HFF-Myc (cell line): ENCODE data around the gene AKR1C4.
"Not testable (repeated sequence)": the region's sequence is repeated elsewhere in the genome, so short reads cannot be mapped to it uniquely, and the experiment has no call there.

Experiments used
- DNase-seq: peaks from one replicate; pipeline ENCODE4 v3.0.0-alpha.2; 2011; ENCODE audit warnings: low read depth; ENCODE audit errors: extremely low read depth
- H3K4me3 ChIP-seq: replicated peaks from 2 replicates; pipeline ENCODE4 v1.5.1; 2011; ENCODE audit warnings: low read depth, mild to moderate bottlenecking, control low read depth, low read length
- CTCF ChIP-seq: IDR thresholded peaks from 2 replicates; pipeline ENCODE4 v1.5.1; 2012; ENCODE audit warnings: mild to moderate bottlenecking, low read depth, low read length, control low read depth; ENCODE audit errors: missing control alignments

The AKR1C4 gene

GRCh38 chr10:5254488-5254887 lies 57.9 kb downstream of the AKR1C4 start:
- no peak for DNase-seq
- H3K4me3 ChIP-seq: no peak overlapping the region
- no peak for TF ChIP-seq CTCF

DNA sequence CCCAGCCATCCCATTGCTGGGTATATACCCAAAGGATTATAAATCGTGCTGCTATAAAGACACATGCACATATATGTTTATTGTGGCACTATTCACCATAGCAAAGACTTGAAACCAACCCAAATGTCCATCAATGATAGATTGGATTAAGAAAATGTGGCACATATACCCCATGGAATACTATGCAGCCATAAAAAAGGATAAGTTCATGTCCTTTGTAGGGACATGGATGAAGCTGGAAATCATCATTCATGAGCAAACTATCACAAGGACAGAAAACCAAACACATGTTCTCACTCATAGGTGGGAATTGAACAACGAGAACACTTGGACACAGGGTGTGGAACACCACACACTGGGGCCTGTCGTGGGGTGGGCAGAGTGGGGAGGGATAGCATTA lies 61.1 kb downstream of the AKR1C4 start:
- H3K4me3 ChIP-seq: not testable (repeated sequence)

DNA sequence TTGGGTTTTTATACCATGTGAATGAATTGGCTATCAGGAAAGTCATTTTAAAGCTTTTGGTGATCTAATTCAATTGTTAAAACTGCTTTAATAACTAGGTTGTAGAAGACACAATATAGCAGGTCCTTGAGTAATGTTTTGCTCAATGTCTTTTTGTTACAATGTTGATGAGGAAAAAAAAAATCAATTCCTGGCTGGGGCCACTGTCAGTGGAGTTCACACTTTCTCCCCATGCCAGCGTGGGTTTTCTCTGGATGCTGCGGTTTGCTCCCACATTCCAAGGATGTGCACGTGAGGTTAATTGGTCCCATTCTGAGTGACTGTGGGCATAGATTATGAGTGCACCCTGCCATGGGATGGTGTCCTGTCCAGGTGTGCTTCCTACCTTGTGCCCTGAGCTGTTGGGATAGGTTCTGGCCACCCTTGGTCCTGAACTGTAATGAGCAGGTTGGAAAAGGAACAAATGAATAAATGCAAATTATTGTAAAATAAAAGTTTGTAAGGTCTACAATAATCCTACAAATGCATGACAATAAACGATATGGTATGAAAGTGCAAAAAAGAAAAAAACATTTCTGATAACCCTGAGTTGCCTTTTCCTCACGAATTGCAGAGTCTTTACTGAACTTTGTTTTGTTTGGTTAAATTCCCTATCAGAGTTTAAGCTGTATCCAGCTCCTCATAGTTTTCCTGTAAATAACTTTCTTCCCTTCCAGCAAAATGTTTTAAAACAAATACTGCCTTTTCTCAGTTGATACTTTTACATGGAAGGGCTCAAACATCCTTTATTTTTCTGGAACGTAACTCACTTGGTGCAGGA lies 62.7 kb downstream of the AKR1C4 start:
- TF ChIP-seq CTCF: no peak
- DNase-seq: no peak
- no peak overlapping the region for H3K4me3 ChIP-seq

More for the DNA sequence above, 61.1 kb downstream of the AKR1C4 start:
- DNase-seq: not testable (repeated sequence)

DNA sequence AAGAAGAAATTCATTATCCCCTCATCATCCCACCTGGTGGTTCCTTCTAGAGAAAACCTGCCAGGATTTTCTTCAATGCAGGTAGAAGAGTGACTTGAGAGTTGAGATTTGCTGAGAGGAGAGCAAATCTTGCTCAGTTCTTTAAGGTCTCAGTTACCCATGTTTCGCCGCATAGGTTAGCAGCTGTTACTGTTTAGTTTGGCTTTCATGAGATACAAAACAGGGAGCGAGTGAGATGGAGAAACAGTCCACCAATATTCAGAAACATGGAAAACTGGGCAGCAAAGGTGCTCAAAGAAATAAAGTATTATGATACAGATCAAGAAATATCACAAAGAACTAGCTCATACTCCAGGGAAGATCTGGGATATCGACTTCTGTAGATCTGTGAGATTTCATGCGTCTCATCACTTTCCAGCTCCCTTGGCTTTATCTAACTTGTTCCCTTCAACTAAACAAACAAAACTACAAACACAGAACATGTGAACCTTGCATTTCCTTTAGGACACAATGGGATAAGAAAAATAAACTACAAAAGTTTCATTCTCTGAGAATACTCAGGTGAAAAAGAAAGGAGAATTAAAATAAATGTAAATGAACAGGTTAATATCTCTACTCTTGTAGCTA lies 63.4 kb downstream of the AKR1C4 start:
- TF ChIP-seq CTCF: no peak
- no peak overlapping the region for H3K4me3 ChIP-seq
- DNase-seq: no peak

DNA sequence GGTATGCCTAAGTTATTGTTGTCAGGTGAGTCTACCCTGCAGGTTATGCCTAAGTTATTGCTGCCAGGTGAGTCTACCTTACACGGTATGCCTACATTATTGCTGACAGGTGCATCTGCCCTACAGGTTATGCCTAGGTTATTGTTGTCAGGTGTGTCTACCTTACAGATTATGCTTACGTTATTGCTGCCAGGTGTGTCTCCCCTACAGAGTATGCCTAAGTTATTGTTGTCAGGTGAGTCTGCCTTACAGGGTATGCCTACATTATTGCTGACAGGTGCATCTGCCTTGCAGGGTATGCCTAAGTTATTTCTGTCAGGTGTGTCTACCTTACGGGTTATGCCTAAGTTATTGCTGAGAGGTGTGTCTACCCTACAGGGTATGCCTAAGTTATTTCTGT lies 64.2 kb downstream of the AKR1C4 start:
- no peak overlapping the region for H3K4me3 ChIP-seq
- TF ChIP-seq CTCF: no peak
- no peak for DNase-seq

DNA sequence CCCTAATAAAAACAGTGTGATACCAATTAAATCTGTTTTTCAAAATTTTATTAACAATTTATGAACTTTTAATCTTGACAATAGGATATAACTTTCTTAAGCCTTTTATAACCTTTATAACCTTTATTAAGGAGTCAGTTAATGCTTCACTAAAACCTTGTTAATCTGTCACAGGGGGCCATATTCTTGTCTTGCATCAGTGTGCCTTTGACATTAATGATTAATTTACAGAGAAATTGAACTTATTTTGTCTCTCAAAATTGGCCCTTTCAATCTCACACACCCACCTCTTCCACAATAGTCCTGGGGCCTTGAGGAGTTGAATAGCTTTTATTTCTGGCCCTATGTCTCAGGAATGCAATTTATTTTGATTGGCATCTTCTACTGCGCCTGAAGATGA lies 68.5 kb downstream of the AKR1C4 start:
- DNase-seq: no peak
- H3K4me3 ChIP-seq: no peak overlapping the region
- TF ChIP-seq CTCF: no peak

DNA sequence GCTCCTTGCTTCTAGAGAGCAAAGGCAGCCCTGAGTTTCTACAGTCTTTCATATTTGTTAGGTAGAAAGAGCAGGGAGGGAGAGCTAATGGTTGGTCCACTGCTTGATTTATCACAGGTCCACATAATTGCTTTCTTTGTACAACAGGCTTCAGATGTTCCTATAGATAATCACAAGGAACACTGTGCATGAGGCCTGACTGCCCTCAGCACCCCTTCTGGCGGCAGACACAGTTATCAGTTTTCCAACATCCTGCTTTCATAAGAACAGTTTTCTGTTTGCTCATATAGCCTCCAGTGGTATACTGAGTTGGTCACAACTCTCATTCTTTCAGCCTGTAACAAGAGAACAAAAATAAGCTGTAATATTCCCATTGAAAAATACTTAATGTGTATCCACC lies 69.7 kb downstream of the AKR1C4 start:
- DNase-seq: no peak
- no peak for TF ChIP-seq CTCF
- no peak overlapping the region for H3K4me3 ChIP-seq
